Cardiac atrium fibroblast (primary cell): ENCODE measurements around the gene TERB1. TPM values are rescaled to one million over a fixed set of nuclear protein-coding genes. Genes with fewer than 3 reads are reported as not detected.

Experiments
- total RNA-seq: library from RNA; depleted of rRNA; stranded (reverse); fragments of >200 nt; gene quantifications from 2 replicates; pipeline ENCODE4 v1.2.3, GENCODE V29; 2015

The TERB1 gene, protein sequence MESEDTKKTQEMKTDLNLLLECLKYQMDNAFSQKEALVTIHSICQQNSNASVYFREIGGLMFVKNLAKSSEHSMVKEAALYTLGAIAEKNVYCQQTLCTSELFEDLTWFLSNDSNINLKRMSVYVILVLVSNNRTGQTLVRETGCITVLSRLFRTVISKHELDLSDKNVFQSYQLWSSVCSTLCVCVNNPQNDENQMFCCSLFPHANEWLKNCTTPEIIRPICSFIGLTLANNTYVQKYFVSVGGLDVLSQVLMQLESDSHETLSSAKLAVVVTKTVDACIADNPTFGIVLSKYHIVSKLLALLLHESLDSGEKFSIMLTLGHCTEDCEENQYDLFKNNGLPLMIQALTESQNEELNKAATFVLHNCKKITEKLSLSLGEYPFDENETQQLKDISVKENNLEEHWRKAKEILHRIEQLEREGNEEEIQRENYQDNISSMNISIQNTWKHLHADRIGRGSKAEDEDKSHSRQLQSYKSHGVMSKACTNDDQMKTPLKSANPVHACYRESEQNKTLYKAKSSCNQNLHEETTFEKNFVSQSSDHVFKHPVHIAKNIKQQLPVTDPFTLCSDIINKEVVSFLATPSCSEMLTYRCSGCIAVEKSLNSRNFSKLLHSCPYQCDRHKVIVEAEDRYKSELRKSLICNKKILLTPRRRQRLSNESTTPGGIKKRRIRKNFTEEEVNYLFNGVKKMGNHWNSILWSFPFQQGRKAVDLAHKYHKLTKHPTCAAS
- not detected in 2 replicates for total RNA-seq

DNA sequence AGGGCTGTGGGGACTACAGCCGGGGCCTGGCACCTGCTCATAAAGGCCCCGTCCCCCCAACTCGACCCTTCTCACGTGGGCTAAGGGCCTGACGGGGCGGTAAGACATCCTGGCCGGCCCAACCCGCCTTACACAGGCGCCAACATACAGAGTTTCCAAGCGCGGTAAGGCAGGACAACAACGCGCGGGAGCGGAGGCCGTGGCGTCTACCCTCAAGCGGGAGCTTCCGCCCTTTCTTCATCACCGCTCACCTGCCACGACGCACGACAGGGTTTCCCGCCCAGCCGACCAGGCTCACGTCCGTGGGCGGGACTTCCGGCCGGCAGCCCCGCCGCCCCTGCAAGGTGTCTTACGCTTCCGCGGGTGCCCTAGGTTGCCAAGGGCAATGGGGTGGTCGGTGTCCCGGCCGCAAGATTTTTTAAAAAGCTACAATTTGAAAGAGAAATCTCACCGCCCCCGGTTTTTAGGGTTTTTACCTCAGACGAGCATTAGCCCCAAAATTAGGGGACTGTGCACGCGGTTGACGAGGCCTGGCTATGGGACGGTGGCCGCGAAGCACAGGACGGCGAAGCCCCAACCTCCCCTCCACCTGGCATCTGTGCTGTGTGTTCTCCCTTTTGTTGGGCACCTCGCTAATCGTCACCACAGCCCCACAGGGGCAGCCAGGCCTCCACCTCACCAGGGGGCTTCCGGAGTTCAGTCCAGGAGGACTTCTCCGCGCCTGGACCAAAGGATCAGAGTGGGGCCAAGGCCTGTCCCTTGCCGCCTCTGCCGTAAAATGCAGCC, at the start of gene TERB1:
Gene TERB1 (minus strand): TSS at position 265 of the 786 bp plus-strand sequence. CDS start 4,786 bp downstream, outside the sequence.

DNA sequence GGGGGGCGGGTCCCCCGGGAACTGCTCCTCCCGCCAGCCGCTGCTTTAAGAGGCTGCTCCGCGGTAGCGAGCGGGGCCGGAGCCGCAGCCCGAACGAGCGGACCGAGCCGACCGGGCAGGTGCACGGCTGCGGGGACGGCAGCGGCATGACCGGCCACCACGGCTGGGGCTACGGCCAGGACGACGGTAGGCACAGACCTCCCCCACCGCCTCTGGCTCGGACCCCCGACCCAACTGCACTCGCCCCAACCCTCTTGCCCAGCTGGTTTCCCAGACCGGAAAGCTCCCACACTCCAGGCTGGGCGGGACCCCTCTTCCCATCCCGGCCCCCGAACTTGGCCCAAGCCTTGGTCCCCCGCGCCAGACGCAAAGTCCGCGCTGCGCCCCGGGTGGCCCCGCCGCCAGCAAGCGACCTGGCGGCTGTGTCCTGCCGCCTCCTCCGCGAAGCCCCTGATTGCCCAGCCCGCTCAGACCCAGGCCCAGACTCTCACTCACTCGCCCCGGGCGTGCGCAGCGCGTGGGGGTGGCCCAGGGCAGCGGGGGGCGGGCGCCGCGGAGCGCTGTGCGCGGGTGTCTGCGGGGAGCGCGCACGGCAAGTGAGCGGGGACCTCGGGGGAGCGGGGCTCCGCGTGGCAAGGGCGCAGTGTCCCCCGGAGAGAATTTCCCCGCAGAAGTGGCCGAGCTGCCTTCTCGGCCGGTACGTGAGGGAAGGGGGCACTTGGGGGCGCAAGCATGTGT, 43.1 kb upstream of the TERB1 start, which contains the start of gene CA7:
Gene CA7 (plus strand): TSS at position 73 of the 738 bp plus-strand sequence. CDS start 74 bp downstream, at position 147.

DNA sequence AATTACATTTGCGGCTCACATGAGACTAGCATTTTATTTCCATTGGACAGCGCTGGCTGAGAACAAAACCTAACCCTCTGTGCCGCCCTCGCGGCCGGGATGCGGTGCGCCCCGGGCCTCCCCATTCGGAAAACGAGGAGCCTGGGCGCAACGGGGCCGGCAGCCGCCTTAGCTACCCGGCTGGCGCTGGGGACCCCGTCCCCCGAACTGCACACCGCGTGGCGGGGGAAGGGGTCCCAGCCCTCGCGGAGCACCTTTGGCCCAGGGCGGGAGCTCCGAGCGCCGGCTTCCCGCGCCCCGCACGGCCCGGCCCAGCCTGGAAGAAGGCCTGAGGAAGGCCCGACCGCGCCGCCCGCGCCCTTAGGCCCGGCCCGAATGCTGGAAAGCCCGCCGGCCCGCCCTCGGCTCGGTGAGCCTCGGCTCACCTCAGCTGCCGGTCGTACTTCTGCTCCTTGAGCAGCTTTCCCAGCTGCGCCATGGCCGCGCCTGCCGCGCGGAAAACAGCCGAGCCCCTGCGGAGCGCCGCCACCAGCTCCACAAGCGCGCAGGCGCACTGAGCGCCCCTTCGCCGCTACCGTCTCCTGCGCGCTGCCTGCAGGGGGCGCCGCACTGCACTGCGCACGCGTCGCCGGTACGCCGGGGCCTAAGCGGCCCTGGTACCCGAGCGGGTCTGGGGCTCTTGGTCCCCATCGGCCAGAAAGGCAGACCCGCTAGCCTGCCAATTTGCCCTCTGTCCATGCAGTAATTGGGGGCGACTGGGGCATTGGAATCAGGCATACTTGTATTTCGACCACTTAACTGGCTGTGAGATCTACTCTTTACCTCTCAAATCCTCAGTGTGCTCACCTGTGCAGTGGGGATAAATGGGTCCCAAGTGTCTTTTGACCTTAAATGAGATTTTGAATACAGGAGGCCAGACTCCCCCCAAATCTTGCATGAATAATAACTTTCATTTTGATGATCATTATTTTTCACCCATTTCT, 29.3 kb upstream of the TERB1 start, which contains the start of gene NAE1:
Gene NAE1 (minus strand): TSS at position 555 of the 983 bp plus-strand sequence. CDS start 77 bp downstream, at position 478.

DNA sequence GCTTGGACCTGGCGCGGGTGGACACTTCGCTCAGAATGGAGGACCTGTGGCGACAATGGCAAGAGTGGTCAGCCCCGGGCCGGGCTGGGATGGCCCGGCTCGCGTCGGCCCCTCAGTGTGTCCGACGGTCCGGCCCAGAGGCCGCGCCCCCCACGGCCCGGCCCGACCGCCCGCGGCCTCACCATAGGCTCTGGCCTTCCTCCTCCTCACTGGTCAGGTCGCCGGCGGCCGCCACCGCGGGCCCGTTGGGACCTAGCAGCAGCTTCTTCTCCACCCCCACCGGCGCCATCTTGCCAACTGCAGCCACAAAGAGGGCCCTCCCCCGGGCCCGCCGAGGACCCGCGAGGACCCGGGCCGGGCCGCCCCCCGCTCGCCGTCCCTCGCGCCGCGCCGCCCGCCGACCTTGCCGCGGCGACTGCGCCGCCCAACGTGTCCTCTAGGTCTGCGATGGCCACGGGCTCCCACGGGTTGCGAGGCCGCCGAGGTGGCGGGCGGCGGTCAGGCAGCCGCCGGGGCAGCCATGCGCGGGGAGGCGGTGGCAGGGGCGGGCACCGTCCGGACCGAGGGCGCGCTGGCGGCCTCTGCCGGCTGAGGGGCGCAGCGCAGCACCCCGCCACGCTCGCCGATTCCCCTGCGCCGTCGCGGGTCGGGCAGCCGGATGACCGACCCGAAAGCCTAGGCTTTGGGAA, 49.9 kb downstream of the TERB1 start, which contains the start of gene DYNC1LI2:
Gene DYNC1LI2 (minus strand): TSS at position 307 of the 689 bp plus-strand sequence. CDS start 18 bp downstream, at position 289.

Other genes starting within 250 kb of the TERB1 start
- 45.5 and 65.1 TPM in 2 replicates for gene CKLF, start 249.0 kb downstream of the TERB1 start, total RNA-seq
- gene CMTM1, start 235.1 kb downstream of the TERB1 start, total RNA-seq, result 2.9 TPM in 1 of 2 replicates, not detected in the other
- gene CMTM2, start 222.1 kb downstream of the TERB1 start, total RNA-seq, result not detected in 2 replicates
- 21.5 and 30.7 TPM in 2 replicates for gene CMTM3, start 196.9 kb downstream of the TERB1 start, total RNA-seq
- gene CMTM4, start 104.8 kb downstream of the TERB1 start, total RNA-seq, result 10.2 and 10.5 TPM in 2 replicates
- 75.5 and 84.9 TPM in 2 replicates for gene DYNC1LI2, start 50.0 kb downstream of the TERB1 start, total RNA-seq
- 46.6 and 46.7 TPM in 2 replicates for gene NAE1, start 29.4 kb upstream of the TERB1 start, total RNA-seq
- not detected in 2 replicates for gene CA7, start 42.8 kb upstream of the TERB1 start, total RNA-seq
- 3.4 and 13.8 TPM in 2 replicates for gene PDP2, start 78.9 kb upstream of the TERB1 start, total RNA-seq
- not detected in 2 replicates for gene CDH16, start 117.3 kb upstream of the TERB1 start, total RNA-seq
- gene RRAD, start 124.0 kb upstream of the TERB1 start, total RNA-seq, result 0.49 TPM in 1 of 2 replicates, not detected in the other
- gene CIAO2B, start 132.8 kb upstream of the TERB1 start, total RNA-seq, result 94.9 and 95.1 TPM in 2 replicates
- 25.3 and 30.5 TPM in 2 replicates for gene CES2, start 133.9 kb upstream of the TERB1 start, total RNA-seq
- under 0.01 TPM in 1 of 2 replicates, not detected in the other for gene CES3, start 159.7 kb upstream of the TERB1 start, total RNA-seq
- gene CES4A, start 187.0 kb upstream of the TERB1 start, total RNA-seq, result 1.4 and 4.4 TPM in 2 replicates
- gene CBFB, start 227.6 kb upstream of the TERB1 start, total RNA-seq, result 35.7 and 36.1 TPM in 2 replicates